GM13977 (cell line): Measurements from ENCODE around the gene FLRT2.

ENCODE experiments used
- DNase-seq: peaks from one replicate; pipeline ENCODE4 v3.0.0; 2012; ENCODE audit warnings: low spot score
- CTCF ChIP-seq: IDR thresholded peaks from 2 replicates; pipeline ENCODE4 v1.5.1; 2012; ENCODE audit warnings: mild to moderate bottlenecking, control low read depth; ENCODE audit not compliant: insufficient read depth; ENCODE audit errors: extremely low read depth, missing control alignments
- in situ Hi-C: fragments of 300-500 bp; cut with MboI; formaldehyde crosslinking; loops from one replicate; pipeline ENCODE4 v1.12.0; 2022; ENCODE audit warnings: low sequenced_read_pairs, low pct_unique_long_range_greater_than_20kb, mixed read lengths, inconsistent platforms; ENCODE audit not compliant: unreplicated experiment

The FLRT2 gene

GRCh38 chr14:85702191-85702590, 172.2 kb downstream of the FLRT2 start:
- in situ Hi-C loops: no loop called here
- TF ChIP-seq CTCF: no peak

GRCh38 chr14:85702997-85703396, 173.1 kb downstream of the FLRT2 start:
- DNase-seq: no peak
- TF ChIP-seq CTCF: no peak
- in situ Hi-C loops: no loop called here

More at GRCh38 chr14:85702191-85702590, 172.2 kb downstream of the FLRT2 start:
- no peak for DNase-seq
